ENCODE results near the gene RBMS3.

The RBMS3 gene

DNA sequence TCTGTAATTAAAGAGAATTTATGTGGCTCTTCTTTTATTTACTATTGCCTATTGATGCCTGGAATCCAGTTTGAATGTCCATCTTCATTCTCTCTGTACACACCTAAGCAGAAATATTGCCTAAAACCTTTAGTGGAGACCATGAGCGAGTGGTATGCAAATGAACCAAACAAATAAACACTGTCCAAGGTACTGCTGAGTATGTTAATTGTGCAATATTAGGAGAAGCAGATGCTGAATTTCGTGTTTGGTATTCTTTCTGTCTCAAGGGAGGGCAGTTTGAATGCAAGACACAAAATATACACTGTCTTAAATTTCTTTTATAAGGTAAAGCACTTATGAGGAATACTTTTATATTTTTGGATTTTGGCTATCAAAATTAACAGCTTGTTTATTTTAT is 440.9 kb downstream of the RBMS3 start:
- DNase-seq (ENCODE audit: extremely low spot score) = no peak
- ChIA-PET POLR2A (no interaction called here), CTCF (no interaction called here)
- TF ChIP-seq, protein P1, sequence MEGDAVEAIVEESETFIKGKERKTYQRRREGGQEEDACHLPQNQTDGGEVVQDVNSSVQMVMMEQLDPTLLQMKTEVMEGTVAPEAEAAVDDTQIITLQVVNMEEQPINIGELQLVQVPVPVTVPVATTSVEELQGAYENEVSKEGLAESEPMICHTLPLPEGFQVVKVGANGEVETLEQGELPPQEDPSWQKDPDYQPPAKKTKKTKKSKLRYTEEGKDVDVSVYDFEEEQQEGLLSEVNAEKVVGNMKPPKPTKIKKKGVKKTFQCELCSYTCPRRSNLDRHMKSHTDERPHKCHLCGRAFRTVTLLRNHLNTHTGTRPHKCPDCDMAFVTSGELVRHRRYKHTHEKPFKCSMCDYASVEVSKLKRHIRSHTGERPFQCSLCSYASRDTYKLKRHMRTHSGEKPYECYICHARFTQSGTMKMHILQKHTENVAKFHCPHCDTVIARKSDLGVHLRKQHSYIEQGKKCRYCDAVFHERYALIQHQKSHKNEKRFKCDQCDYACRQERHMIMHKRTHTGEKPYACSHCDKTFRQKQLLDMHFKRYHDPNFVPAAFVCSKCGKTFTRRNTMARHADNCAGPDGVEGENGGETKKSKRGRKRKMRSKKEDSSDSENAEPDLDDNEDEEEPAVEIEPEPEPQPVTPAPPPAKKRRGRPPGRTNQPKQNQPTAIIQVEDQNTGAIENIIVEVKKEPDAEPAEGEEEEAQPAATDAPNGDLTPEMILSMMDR (IDR thresholded peaks at IDR 0.05; ENCODE audit: control extremely low read depth, extremely low read depth, low read depth, missing control alignments) = no peak

DNA sequence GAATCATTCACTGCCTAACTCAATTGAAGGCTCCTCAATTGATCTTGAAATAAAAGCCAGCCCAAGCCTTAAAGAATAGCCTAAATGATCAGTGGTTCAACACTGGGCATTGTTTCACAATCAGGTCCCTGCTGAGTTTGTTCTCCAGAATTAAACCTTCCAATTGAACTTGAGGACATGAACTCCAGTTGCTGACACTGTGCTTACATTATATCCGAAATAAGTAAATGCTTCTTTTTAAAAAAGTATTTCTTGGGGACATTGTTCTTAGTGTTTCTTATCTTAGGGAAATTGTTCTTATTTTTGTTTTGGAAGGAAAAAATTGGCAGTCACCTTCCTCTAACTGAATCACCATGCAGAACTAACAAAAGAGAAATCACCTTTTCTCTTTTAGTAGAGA is 450.2 kb downstream of the RBMS3 start:
- TF ChIP-seq, protein P1 (IDR thresholded peaks at IDR 0.05; ENCODE audit: control extremely low read depth, extremely low read depth, low read depth, missing control alignments) = no peak
- ChIA-PET CTCF (interaction anchor here (1.0 kb wide), 1 partner anchor 8 kb away, joined by 3 read pairs; no protein-coding TSS in a partner anchor), POLR2A (no interaction called here)

DNA sequence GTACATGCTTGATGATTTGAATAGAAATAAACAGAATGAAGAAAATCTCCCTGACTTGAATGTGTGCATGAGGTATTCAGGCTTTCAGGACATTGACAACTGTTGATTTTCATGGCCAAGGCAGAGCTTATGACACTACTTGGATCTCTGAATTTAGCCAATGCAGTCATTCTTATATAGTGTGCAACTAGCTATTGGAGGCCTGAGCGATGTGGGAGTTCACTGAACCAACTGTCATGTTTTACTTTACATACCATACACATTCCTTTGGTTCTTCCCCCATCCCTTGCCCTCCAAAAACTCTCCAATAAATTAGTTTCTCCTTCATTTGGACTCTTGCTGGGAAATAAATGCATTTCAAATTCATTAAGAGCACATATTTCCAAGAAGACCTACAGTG is 460.4 kb downstream of the RBMS3 start:
- CTCF ChIA-PET = interaction anchor here (1.6 kb wide), 1 partner anchor 23 kb away, joined by 3 read pairs; no protein-coding TSS in a partner anchor
- POLR2A ChIA-PET = no interaction called here
- TF ChIP-seq, protein P1 (IDR thresholded peaks at IDR 0.05; ENCODE audit: control extremely low read depth, extremely low read depth, low read depth, missing control alignments) = no peak
- no peak for DNase-seq (ENCODE audit: extremely low spot score)

More for the DNA sequence above, 450.2 kb downstream of the RBMS3 start:
- no peak for DNase-seq (ENCODE audit: extremely low spot score)

DNA sequence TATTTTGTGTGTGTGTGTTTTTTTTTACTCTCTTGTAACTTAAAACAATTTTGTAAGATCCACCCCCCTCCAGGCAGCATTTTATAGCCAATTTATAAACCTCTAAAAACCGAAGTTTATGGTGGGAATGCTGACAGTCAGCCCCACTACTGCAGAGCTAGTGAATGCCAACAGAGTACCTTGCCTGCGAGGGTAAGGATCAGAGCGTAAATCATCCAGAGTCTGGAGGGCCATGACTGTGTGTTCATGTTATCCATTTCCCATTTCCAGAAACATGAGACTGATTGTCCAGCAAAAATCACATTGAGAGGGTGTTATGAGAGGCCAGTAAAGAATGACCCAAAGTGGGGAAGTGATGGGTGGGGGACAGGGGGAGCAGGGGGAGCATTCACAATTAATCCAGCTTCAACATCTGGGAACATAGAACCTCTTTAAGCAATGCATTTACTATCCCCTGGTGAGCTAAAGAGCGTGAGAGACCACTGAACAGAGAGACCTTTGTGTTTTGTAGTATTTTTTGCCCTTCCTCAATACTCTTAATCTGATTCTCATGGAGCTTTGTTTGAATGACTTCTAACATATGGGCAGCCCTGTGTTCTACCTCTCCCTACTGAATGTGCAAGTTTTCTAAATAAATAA is 464.5 kb downstream of the RBMS3 start:
- POLR2A ChIA-PET = no interaction called here
- TF ChIP-seq, protein P1 (IDR thresholded peaks at IDR 0.05; ENCODE audit: control extremely low read depth, extremely low read depth, low read depth, missing control alignments) = no peak
- CTCF ChIA-PET = no interaction called here
- DNase-seq (ENCODE audit: extremely low spot score) = no peak

DNA sequence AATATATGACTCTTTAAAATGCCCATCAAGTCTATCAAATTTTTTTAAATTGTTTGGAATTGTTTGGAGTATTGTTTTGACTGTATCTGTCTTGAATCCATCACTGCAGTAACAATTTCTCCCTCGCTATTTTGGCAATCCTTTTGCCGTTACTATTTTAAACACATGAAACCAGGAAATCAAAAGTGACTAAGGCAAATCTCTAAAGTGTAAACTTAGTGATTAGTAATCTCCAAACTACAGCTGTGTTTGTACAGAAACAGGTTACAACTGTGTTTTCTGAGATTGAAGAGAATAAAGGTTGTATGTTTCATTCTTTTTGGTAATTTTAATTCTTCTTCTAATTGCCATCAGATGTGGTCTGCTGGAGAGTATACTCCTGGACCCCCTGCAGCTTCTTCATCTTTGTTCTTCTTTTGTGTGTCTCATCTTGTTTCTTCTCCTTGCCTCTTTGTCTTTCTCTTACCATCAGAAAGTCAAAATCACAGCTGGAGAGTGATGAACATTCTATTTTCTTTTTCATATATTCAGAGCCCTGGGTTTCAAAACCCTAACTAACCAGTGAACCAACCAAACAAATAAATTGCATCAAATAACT is 465.4 kb downstream of the RBMS3 start:
- POLR2A ChIA-PET = no interaction called here
- DNase-seq (ENCODE audit: extremely low spot score) = no peak
- TF ChIP-seq, protein P1 (IDR thresholded peaks at IDR 0.05; ENCODE audit: control extremely low read depth, extremely low read depth, low read depth, missing control alignments) = no peak
- CTCF ChIA-PET = no interaction called here

DNA sequence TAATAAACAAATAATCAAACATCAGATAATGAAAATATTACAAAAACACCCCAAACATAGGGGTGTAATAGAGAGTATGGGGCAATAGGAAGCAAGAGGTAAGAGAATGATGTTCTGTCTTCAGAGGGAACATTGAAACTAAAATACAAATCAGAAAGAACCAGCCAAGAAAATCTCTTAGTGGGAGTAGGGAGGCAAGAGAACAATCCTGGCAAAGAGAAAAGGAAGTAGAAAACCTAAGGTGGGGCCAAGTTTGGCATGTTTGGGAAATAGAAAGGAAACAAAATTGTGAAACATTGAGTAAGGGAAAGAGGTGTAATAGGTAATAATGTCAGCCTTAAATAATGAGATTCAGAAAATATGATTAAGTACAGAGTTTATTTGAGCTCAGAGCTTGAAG is 467.1 kb downstream of the RBMS3 start:
- TF ChIP-seq, protein P1 (IDR thresholded peaks at IDR 0.05; ENCODE audit: control extremely low read depth, extremely low read depth, low read depth, missing control alignments) = no peak
- no peak for DNase-seq (ENCODE audit: extremely low spot score)
- POLR2A ChIA-PET = no interaction called here
- CTCF ChIA-PET = interaction anchor here (1.2 kb wide), 1 partner anchor 13 kb away, joined by 3 read pairs; no protein-coding TSS in a partner anchor

Measured in GM10248 (cell line).